H1 (cell line): Measurements from ENCODE around the gene CDK19. TPM values are rescaled to one million over a fixed set of nuclear protein-coding genes. Genes with fewer than 3 reads are reported as not detected.

Source experiments
- CTCF ChIA-PET: fragments of 300-600 bp; sonication (Branson Sonifier 250); formaldehyde crosslinking; loops from one replicate; lab custom pipeline; 2021; ENCODE audit not compliant: partially characterized antibody; lab: Charles Lee
- POLR2A ChIA-PET: fragments of 300-600 bp; sonication (Branson Sonifier 250); formaldehyde crosslinking; loops from one replicate; lab custom pipeline; 2021; ENCODE audit warnings: inconsistent platforms; ENCODE audit not compliant: partially characterized antibody; lab: Charles Lee
- DNase-seq, 2 experiments: peaks; one replicate each; pipeline versions ENCODE4 v3.0.0 to v3.0.0-alpha.2; 2010 to 2022; ENCODE audit warnings: low spot score in 2 of 2, low read depth in 1 of 2, mixed read lengths in 1 of 2
- FAIRE-seq: peaks from 2 replicates; lab custom pipeline; 2011; peaks lifted over from hg19 to GRCh38; lab: Jason Lieb, UNC
- H2AFZ ChIP-seq: 2 replicates; pipeline ENCODE4 v1.8.1; 2012; ENCODE audit warnings: low read length, inconsistent platforms
- H2AK5ac ChIP-seq: 2 replicates; pipeline ENCODE4 v1.6.1; 2013; ENCODE audit warnings: low read depth, low read length
- H2BK120ac ChIP-seq: replicated peaks from 2 replicates; pipeline ENCODE3; 2013; ENCODE audit warnings: low read depth, low read length, inconsistent platforms
- H2BK12ac ChIP-seq: 2 replicates; pipeline ENCODE4 v1.6.1; 2013; ENCODE audit warnings: low read depth, low read length
- H2BK15ac ChIP-seq: 2 replicates; pipeline ENCODE4 v1.6.1; 2013; ENCODE audit warnings: low read length
- H2BK20ac ChIP-seq: 2 replicates; pipeline ENCODE4 v1.6.1; 2013; ENCODE audit warnings: low read length
- H2BK5ac ChIP-seq: 2 replicates; pipeline ENCODE4 v1.6.1; 2013; ENCODE audit warnings: low read depth, low read length
- H3K14ac ChIP-seq: 2 replicates; pipeline ENCODE4 v1.6.1; 2013; ENCODE audit warnings: inconsistent platforms; ENCODE audit not compliant: insufficient read length
- H3K18ac ChIP-seq: 2 replicates; pipeline ENCODE4 v1.6.1; 2013; ENCODE audit warnings: low read length; ENCODE audit errors: extremely low read depth
- H3K23ac ChIP-seq: 2 replicates; pipeline ENCODE4 v1.6.1; 2013; ENCODE audit warnings: inconsistent platforms; ENCODE audit not compliant: insufficient read length
- H3K23me2 ChIP-seq: 2 replicates; pipeline ENCODE4 v1.6.1; 2013; ENCODE audit warnings: low read depth, low read length
- H3K27ac ChIP-seq: 2 replicates; pipeline ENCODE4 v1.6.1; 2011; ENCODE audit warnings: low read depth, low read length, inconsistent platforms
- H3K27me3 ChIP-seq, 4 experiments: replicated peaks in 1 of 4; 1 replicate in 1 of 4; 2 replicates in 3 of 4; pipeline versions ENCODE4 v1.6.1 to v1.8.1; 2011 to 2013; ENCODE audit warnings: low read length in 3 of 4, mild to moderate bottlenecking in 3 of 4, inconsistent platforms in 2 of 4, mixed read lengths in 2 of 4, moderate library complexity in 1 of 4; ENCODE audit not compliant: control insufficient read depth in 3 of 4, insufficient read depth in 3 of 4; ENCODE audit errors: extremely low read depth in 1 of 4
- H3K36me3 ChIP-seq, 4 experiments: 2 replicates each; pipeline versions ENCODE4 v1.6.1 to v1.8.1; 2011 to 2013; ENCODE audit warnings: mild to moderate bottlenecking in 4 of 4, low read length in 3 of 4, moderate library complexity in 2 of 4, control low read depth in 1 of 4, inconsistent platforms in 1 of 4; ENCODE audit not compliant: insufficient read depth in 4 of 4, control insufficient read depth in 2 of 4
- H3K4ac ChIP-seq: replicated peaks from 2 replicates; pipeline ENCODE3; 2013; ENCODE audit warnings: low read length, low read depth, mixed read lengths, inconsistent platforms; ENCODE audit not compliant: insufficient read length
- H3K4me1 ChIP-seq, 4 experiments: replicated peaks in 1 of 4; 1 replicate in 1 of 4; 2 replicates in 3 of 4; pipeline versions ENCODE4 v1.6.1 to v1.8.1; 2011 to 2013; ENCODE audit warnings: low read length in 3 of 4, inconsistent platforms in 2 of 4, mixed read lengths in 1 of 4; ENCODE audit not compliant: insufficient read depth in 4 of 4, control insufficient read depth in 3 of 4
- H3K4me2 ChIP-seq, 2 experiments: 2 replicates each; pipeline versions ENCODE4 v1.6.1 to v1.8.1; 2011 to 2013; ENCODE audit warnings: low read depth in 2 of 2, low read length in 2 of 2, control low read depth in 1 of 2, inconsistent platforms in 1 of 2, mild to moderate bottlenecking in 1 of 2; ENCODE audit not compliant: insufficient read depth in 1 of 2
- H3K4me3 ChIP-seq, 4 experiments: fragments of 200-600, 300-600 bp in 1 of 4; sonication (generic), shearing (Covaris generic), sonication (Bioruptor Twin) in 1 of 4; 2 replicates each; pipeline versions ENCODE4 v1.5.1 to v1.8.1; 2011 to 2016; ENCODE audit warnings: low read length in 4 of 4, low read depth in 3 of 4, control low read depth in 2 of 4, inconsistent platforms in 2 of 4, mild to moderate bottlenecking in 2 of 4, mixed read lengths in 1 of 4, moderate library complexity in 1 of 4; ENCODE audit not compliant: insufficient read depth in 2 of 4; ENCODE audit errors: extremely low read depth in 1 of 4
- H3K56ac ChIP-seq: replicated peaks from 2 replicates; pipeline ENCODE3; 2013; ENCODE audit warnings: low read depth, mild to moderate bottlenecking, mixed read lengths, low read length, inconsistent platforms; ENCODE audit not compliant: insufficient read length
- H3K79me1 ChIP-seq: 2 replicates; pipeline ENCODE4 v1.6.1; 2013; ENCODE audit warnings: low read depth, low read length, control low read depth
- H3K79me2 ChIP-seq, 2 experiments: 2 replicates each; pipeline versions ENCODE4 v1.6.1 to v1.8.1; 2012 to 2013; ENCODE audit warnings: low read length in 2 of 2, mild to moderate bottlenecking in 2 of 2, inconsistent platforms in 1 of 2; ENCODE audit not compliant: insufficient read depth in 2 of 2, control insufficient read depth in 1 of 2
- H3K9ac ChIP-seq, 4 experiments: replicated peaks in 1 of 4; 1 replicate in 1 of 4; 2 replicates in 3 of 4; pipeline versions ENCODE4 v1.6.1 to v1.8.1; 2011 to 2013; ENCODE audit warnings: low read depth in 3 of 4, low read length in 3 of 4, control low read depth in 2 of 4, mild to moderate bottlenecking in 2 of 4, moderate library complexity in 2 of 4, inconsistent platforms in 1 of 4; ENCODE audit errors: extremely low read depth in 1 of 4
- H3K9me3 ChIP-seq, 2 experiments: 2 replicates each; pipeline versions ENCODE4 v1.6.1 to v1.8.1; 2012 to 2013; ENCODE audit warnings: mild to moderate bottlenecking in 2 of 2, moderate library complexity in 2 of 2, control low read depth in 1 of 2, inconsistent platforms in 1 of 2, low read depth in 1 of 2, low read length in 1 of 2, mixed read lengths in 1 of 2; ENCODE audit not compliant: insufficient read depth in 2 of 2
- H4K20me1 ChIP-seq, 2 experiments: replicated peaks in 1 of 2; 2 replicates each; pipeline versions ENCODE3 to v1.8.1; 2011 to 2013; ENCODE audit warnings: inconsistent platforms in 2 of 2, low read length in 2 of 2, mild to moderate bottlenecking in 1 of 2; ENCODE audit not compliant: insufficient read depth in 2 of 2, control insufficient read depth in 1 of 2
- H4K5ac ChIP-seq: 2 replicates; pipeline ENCODE4 v1.6.1; 2013; ENCODE audit warnings: low read length, low read depth, mixed read lengths, inconsistent platforms; ENCODE audit not compliant: insufficient read length
- H4K8ac ChIP-seq: 2 replicates; pipeline ENCODE4 v1.8.0; 2013; ENCODE audit warnings: mild to moderate bottlenecking, moderate library complexity, low read length, inconsistent platforms; ENCODE audit not compliant: insufficient read depth; ENCODE audit errors: extremely low read depth
- H4K91ac ChIP-seq: replicated peaks from 2 replicates; pipeline ENCODE3; 2013; ENCODE audit warnings: low read length, mixed read lengths, inconsistent platforms; ENCODE audit not compliant: insufficient read length
- ASH2L ChIP-seq: fragments of 200-600, 300-600 bp; sonication (generic); IDR thresholded peaks from one replicate; pipeline ENCODE4 v1.7.1; 2017; ENCODE audit warnings: low read length
- BRCA1 ChIP-seq: IDR thresholded peaks from 2 replicates; pipeline ENCODE4 v1.6.1; 2012; ENCODE audit warnings: low read depth, low read length, improper control_type of control experiment
- CEBPB ChIP-seq: IDR thresholded peaks from 2 replicates; pipeline ENCODE4 v1.6.1; 2012; ENCODE audit warnings: low read depth, low read length
- CREB1 ChIP-seq: IDR thresholded peaks from 2 replicates; pipeline ENCODE4 v1.6.1; 2012; ENCODE audit warnings: inconsistent platforms
- GABPA ChIP-seq: IDR thresholded peaks from 2 replicates; pipeline ENCODE4 v1.6.1; 2011; ENCODE audit warnings: mild to moderate bottlenecking, low read length, moderate library complexity, borderline replicate concordance; ENCODE audit not compliant: insufficient read depth
- JUND ChIP-seq: IDR thresholded peaks from 2 replicates; pipeline ENCODE4 v1.6.1; 2011; ENCODE audit warnings: mild to moderate bottlenecking, improper control_type of control experiment, low read length
- KDM1A ChIP-seq: fragments of 200-600, 300-600 bp; sonication (generic); IDR thresholded peaks from 2 replicates; pipeline ENCODE4 v1.7.1; 2016; ENCODE audit warnings: mild to moderate bottlenecking, low read length, borderline replicate concordance
- PHF8 ChIP-seq: fragments of 200-600 bp; sonication (generic); conservative IDR thresholded peaks from 2 replicates; pipeline ENCODE4 v1.7.1; 2012; ENCODE audit warnings: low read depth, mild to moderate bottlenecking, inconsistent platforms, low read length, moderate library complexity
- TBP ChIP-seq: IDR thresholded peaks from 2 replicates; pipeline ENCODE4 v1.6.1; 2011; ENCODE audit warnings: low read depth, low read length, improper control_type of control experiment
- WGBS, 2 experiments: shearing (Covaris generic) in 1 of 2; methylation state at CpG; one replicate each; pipeline versions ENCODE4 v1.1.6 to v1.1.7; 2013 to 2015; ENCODE audit warnings: low lambda C conversion rate in 2 of 2, mixed read lengths in 2 of 2, inconsistent platforms in 1 of 2, low coverage in 1 of 2, missing lambda C conversion rate in 1 of 2; ENCODE audit not compliant: insufficient replicate concordance in 2 of 2, insufficient coverage in 1 of 2, insufficient read length in 1 of 2; ENCODE audit errors: extremely low coverage in 1 of 2, missing lambda C conversion rate in 1 of 2; 5-methylcytosine and 5-hydroxymethylcytosine counted together
- polyA plus RNA-seq, 7 experiments: library from polyadenylated mRNA; depleted of rRNA in 3 of 7; stranded (reverse) in 5 of 7; unstranded in 2 of 7; fragments of >200 nt in 5 of 7; fragments of 200-250 nt in 2 of 7; gene quantifications; 1 replicate in 5 of 7; 2 replicates in 1 of 7; 4 replicates in 1 of 7; pipeline versions ENCODE4 v1.2.1 to v1.2.3, GENCODE V29; 2011 to 2013; ENCODE audit warnings: missing spikeins in 2 of 7, mixed read lengths in 2 of 7
- total RNA-seq: library from RNA; stranded (reverse); fragmentation: NEBNext Ultra II Directional; extraction: Animal tissue kit (Norgen Biotek cat#: 25700); gene quantifications from 2 replicates; pipeline ENCODE4 v1.2.1, GENCODE V29; 2021
- TF ChIP-seq, protein P1 (sequence below): IDR thresholded peaks from 2 replicates; pipeline ENCODE4 v1.6.1; 2011; ENCODE audit warnings: low read depth, mild to moderate bottlenecking, low read length; ENCODE audit not compliant: insufficient read depth

The CDK19 gene
- total and polyA plus RNA-seq, 2 of the 8 experiments (the other 6 are each of a cell fraction or from before 2014, with no cell fraction given), result 4.9 to 12.6 TPM

DNA sequence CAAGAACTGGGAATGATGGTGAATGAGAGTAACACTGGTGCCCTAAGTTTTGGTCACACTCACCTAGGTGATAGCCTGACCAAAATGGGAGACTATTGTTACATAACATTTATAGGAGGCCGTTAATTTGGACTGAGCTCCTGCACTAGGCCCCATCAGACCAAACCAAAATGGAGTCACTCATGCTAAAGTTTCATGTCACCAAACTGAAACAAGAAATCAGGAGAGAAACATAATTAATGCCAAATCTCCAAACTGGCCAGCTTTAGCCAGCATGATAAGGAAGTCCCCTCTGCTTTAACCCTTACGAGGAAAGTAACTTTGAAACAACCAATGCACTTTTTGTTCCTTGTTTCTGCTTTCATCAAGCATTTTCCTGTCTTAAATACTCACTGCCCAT lies 227.9 kb downstream of the CDK19 start:
- Histone ChIP-seq H3K4me2 (no peak overlapping the region), H3K4me1 (peaks cover 0 to 2% (median 0%) of the 10 kb centered on the region in 4 experiments; a peak in 1 of 7 replicates), H3K56ac (no peak overlapping the region), H2AFZ (no peak overlapping the region), H2BK15ac (no peak overlapping the region), H2BK20ac (no peak overlapping the region), H3K23ac (no peak overlapping the region), H2BK12ac (no peak overlapping the region), H3K18ac (no peak overlapping the region), H3K79me2 (no peaks in the 10 kb centered on the region), H4K91ac (no peak overlapping the region), H3K27me3 (no peaks in the 10 kb centered on the region), H3K27ac (no peak overlapping the region), H3K14ac (no peak overlapping the region), H2AK5ac (no peak overlapping the region), H3K9ac (no peak overlapping the region), H3K4ac (no peak overlapping the region), H2BK5ac (no peak overlapping the region), H2BK120ac (no peak overlapping the region), H3K23me2 (no peaks in the 10 kb centered on the region), H4K5ac (no peak overlapping the region), H3K9me3 (no peaks in the 10 kb centered on the region)
- ChIA-PET CTCF (interaction anchor here (1.6 kb wide), 1 partner anchor 59 kb away, joined by 3 read pairs; no protein-coding TSS in a partner anchor), POLR2A (no interaction called here)
- FAIRE-seq (no peak), DNase-seq (peak in 1 of 2 experiments; percentile 1)
- WGBS, 2 experiments, result 92% methylated on average over 2 of the region's 2 CpGs; no CpG with 5 or more reads in 1 of the 2 experiments
- TF ChIP-seq CEBPB (no peak), ASH2L (no peak), BRCA1 (no peak), PHF8 (no peak), KDM1A (no peak), GABPA (no peak), CREB1 (no peak), JUND (no peak), TBP (no peak)
- TF ChIP-seq, protein P1, sequence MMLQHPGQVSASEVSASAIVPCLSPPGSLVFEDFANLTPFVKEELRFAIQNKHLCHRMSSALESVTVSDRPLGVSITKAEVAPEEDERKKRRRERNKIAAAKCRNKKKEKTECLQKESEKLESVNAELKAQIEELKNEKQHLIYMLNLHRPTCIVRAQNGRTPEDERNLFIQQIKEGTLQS, result no peak
- TF ChIP-seq, all 59 proteins: peak for 0
- Histone ChIP-seq H4K20me1 (no peaks in the 10 kb centered on the region), H3K36me3 (no peaks in the 10 kb centered on the region), H3K4me3 (no peak overlapping the region), H4K8ac (no peak overlapping the region), H3K79me1 (no peaks in the 10 kb centered on the region)
